GM19043 (cell line): ENCODE results near the gene DRC7.
"Not testable (repeated sequence)": the region's sequence is repeated elsewhere in the genome, so short reads cannot be mapped to it uniquely, and the experiment has no call there.

ENCODE experiments used
- ATAC-seq: cut with Tn5 transposase; IDR thresholded peaks from one replicate; pipeline ENCODE4 v1.9.1; 2021; ENCODE audit warnings: low read depth; ENCODE audit not compliant: unreplicated experiment

DRC7 gene

DNA sequence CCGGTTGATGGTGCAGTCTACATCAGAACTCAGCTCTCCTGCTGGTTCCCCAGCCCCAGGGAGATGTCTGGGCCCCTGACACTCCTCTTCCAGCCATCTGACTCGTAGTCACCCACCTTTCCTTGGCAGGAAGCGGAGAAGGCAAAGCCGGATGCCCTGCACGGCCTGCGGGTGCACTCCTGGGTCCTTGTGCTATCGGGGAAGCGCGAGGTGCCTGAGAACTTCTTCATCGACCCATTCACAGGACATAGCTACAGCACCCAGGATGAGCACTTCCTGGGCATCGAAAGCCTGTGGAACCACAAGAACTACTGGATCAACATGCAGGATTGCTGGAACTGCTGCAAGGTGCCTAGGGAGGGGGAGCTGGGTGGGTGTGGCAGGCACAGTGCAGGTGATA lies 12.7 kb downstream of the DRC7 start:
- no peak for ATAC-seq

DNA sequence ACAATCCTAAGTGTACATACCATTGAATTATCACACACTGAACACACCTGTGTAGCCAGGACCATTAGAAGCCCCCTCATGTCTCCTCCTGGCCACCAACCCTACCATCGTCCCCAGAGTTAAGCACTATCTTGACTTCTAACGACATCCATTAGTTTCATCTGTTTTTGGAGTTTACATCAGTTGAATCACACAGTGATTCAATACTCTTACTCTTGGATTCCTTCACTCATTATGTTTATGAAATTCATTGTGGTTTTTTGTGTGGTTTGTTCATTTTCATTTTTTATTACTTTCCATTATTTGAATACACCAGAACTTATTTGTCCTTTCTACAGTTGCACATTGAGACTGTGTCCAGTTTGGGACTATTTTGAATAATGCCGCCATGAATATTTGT lies 13.6 kb downstream of the DRC7 start:
- no peak for ATAC-seq

DNA sequence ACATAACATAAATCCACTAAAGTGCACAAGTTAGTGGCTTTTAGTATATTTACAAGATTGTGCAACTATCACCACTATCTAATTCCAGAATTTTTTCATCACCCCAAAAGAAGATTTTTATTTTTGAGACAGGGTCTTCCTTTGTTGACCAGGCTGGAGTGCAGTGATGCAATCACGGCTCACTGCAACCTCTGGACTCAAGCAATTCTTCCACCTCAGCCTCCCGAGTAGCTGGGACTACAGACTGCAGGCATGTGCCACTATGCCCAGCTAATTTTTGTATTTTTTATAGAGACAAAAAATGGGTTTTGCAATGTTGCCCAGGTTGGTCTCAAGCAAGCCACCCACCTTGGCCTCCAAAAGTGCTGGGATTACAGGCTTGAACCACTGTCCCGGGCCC lies 15.1 kb downstream of the DRC7 start:
- no peak for ATAC-seq

DNA sequence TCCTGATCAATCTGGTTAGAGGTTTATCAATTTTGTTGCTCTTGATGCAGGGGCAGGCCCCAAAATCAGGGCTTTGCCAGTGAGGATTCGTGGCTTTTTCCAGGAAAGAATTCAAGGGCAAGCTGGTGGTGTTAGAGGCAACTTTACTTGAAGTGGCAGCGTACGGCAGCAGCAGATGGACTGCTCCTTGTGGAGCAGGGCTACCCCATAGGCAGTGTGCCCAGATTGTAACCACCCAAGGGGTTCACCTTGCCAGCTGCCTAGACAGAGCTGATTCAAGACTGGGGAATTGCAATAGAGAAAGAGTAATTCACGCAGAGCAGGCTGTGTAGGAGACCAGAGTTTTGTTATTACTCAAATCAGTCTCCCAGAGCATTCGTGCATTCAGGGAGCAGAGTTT lies 16.7 kb downstream of the DRC7 start:
- no peak for ATAC-seq

DNA sequence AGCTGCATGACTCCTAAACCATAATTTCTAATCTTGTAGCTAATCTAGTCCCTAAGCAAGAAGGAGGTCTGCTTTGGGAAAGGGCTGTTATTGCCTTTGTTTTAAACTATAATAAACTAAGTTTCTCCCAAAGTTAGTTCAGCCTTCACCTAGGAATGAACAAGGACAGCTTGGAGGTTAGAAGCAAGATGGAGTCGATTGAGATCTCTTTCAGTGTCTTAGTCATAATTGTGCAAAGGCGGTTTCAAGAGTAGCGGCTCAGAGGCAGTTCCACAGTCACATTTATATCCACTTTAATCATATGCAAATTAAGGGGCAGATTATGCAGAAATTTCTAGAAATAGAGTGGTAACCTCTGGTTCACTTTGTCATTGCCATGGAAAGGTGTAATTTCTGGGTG lies 17.4 kb downstream of the DRC7 start:
- no peak for ATAC-seq

DNA sequence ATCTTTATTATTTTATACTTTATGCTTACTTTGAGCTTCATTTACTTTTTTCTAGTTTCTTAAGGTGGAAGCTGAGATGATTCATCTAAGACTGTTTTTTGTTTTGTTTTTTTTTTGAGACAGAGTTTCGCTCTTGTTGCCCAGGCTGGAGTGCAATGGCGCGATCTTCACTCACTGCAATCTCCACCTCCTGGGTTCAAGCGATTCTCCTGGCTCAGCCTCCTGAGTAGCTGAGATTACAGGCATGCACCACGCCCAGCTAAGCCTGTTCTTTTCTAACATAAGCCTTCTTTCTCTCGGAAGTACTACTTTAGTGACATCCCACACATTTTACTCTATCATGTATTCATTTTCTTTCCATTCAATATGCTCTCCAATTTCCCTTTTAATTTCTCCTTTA lies 18.0 kb downstream of the DRC7 start:
- ATAC-seq = not testable (repeated sequence)

DNA sequence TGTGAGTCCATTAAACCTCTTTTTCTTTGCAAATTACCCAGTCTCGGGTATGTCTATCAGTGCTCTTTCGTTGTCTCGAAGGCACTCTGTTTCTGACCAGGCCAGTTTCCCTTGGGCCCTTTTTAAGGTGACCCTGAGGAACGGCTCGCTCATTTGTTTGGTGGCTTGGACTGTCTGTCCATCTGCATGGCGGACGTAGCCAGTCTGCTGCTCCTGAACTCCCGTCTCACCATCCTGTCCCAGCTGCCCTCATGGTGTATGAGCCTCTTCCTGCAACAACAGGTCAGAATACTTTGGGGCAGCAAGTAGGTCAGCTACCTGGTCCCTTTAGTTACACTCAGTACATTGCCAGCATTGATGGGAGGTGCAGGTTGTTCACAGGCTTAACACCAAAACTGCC lies 19.0 kb downstream of the DRC7 start:
- no peak for ATAC-seq

DNA sequence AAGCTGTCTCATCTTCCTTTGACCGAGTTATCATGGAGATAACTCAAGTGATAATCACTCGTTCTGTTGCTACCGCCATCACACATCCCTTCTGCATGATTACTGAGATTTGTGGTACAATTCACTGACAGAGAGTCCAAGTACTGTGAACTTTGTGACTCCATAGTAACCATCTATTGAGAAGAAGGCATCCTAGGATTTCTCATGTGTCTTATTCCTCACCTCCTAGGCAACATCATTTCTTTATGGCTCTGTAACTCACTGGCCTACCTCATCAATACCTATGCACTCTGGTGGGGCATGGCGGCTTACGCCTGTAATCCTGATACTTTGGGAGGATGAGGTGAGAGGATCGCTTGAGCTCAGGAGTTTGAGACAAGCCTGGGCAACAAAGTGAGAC lies 19.4 kb downstream of the DRC7 start:
- no peak for ATAC-seq

DNA sequence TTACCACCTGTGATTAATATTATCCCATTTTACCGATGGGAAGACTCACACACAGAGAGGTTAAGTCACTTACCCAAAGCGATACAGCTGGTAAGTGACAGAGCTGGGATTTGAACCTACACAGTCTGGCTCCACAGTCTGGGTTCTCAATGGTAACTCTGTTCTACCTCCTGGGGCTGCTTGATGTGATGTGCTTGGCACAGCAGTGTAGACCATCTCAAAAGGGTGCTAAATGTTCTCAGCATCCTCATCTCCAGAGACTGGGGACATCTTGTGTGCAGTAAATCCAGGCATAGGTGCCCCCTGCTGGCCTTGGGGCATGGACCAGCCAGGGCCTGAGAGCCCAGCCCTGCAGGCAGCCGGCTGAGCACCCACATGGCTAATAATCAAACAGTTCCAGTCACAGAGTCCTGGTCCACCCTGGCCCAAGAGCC lies 25.6 kb downstream of the DRC7 start:
- ATAC-seq = no peak

DNA sequence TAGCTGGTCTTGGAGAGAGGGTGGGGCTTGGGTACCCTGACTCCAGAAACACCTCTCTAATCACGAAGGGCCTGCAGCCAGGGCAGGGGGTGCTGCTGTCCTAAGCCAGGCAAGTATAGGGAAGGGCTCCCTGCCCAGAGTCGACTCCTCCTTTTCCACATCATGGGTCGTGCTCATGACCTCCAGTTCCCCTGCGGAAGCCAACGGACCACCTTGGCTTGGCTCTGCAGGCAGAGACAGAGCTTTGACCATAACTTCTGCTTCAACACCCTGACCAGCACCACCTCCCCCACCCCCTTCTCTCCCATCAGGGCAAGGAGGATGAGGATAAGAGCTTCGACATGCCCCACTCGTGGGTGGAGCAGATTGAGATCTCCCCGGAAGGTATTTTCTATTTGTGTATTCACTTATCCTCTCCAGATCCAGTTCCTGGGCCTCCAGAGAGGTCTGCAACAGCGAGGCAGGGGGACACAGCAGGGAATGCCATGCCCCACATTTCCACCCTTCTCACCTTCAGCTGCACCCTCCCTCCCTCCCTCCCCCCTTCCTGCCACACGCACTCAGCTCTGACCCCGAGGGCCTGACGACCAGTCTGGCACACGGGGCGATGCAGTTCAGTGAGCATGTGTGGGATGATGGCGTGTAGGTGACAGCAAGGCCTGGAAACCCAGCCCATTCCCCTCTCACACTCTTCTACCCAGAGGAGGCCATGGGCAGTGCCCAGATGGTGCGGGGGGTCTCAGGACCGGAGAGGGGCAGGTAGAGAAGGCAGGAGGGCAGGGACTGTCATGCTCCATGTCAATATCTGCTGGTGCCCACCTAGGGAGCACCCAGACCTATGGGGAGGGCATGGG lies 27.0 kb downstream of the DRC7 start:
- no peak for ATAC-seq

DNA sequence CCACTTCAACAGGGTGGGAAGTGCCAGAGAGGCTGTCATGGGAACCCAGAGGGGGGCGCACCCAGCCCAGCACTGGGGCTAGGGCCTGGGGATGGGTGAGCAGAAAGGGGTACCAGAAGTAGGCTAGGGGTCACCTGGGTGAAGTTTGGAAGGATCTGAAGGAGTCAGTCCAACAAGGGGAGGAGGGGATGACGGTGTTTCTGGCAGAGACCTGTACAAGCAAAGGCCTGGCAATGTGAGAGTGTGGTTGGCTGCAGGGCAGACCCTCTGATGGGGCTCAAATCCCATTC lies 27.5 kb downstream of the DRC7 start:
- no peak for ATAC-seq

DNA sequence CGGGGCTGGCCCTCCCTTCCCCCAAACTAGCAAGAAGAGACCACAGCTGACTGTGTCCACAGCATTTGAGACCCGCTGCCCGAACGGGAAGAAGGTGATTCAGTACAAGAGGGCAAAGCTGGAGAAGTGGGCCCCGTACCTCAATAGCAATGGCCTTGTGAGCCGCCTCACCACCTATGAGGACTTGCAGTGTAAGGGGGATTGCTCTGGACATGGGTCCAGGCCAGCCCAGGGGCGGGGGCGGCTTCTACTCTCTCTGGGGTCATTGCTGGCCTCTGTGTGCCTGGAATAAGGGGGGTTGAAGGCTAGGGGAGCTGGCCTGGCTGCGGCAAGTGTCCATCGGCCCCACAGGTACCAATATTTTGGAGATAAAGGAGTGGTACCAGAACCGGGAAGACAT lies 28.0 kb downstream of the DRC7 start:
- ATAC-seq = no peak

DNA sequence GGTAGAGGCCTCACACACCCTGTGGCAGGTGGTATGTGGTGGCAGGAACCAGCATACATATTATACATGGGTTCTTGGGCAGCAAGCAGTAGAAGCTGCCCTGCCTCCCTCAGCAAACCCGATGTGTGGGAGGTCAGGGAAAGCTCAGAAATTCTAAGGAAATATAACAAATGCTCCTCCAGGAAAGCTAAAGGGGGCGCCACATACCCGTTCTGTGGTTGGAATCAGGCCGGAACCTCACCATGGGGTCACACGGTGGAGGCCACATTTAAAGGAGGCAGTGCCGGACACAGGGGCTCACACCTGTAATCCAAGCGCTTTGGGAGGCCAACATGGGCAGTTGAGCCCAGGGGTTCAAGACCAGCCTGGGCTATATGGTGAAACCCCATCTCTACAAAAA lies 28.6 kb downstream of the DRC7 start:
- ATAC-seq = no peak

DNA sequence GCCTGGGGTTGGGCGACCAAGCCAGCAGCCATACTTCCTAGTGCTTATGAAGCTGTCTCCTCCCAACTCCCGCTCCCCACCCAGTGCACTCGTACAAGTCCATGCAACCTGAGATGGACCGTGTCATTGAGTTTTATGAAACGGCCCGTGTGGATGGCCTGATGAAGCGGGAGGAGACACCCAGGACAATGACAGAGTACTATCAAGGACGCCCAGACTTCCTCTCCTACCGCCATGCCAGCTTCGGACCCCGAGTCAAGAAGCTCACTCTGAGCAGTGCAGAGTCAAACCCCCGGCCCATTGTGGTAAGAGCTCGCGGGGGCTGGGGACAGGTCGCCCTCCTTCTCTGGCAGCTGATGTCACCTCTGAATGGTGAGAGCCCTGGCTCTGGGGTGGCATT lies 29.9 kb downstream of the DRC7 start:
- no peak for ATAC-seq

DNA sequence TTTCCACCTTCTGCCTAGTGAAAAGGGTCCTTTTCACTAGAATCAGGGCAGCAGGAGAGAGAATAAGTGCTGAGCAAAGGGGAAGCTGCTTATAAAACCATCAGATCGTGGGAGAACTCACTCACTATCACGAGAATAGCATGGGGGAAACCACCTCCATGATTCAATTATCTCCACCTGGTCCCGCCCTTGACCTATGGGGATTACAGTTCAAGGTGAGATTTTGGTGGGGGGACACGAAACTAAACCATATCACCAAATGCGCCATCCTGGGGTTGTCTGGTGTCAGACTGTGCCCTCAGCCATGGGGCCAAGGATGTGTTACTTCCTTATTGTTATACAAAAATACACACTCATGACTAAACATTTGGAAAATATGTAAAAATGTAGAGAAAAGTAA lies 30.5 kb downstream of the DRC7 start:
- no peak for ATAC-seq

DNA sequence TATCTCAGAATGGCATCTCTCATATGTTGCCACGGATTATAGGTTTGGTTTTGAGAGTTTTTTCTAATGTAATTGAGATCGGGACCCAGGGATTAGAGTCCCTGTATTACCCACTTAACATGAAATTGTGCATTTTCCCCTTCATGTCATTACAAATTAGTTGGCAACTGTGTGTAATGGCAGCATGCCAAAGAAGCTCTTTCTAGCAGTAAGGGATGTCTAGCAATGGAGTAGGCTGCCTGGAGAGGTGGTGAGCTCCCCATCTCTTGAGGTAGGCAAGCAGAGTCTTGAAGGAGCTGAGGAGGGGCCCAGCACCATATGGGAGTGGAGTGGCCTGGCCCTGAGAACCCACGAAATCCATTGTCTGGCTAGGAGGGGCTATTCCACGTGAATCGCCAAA lies 30.9 kb downstream of the DRC7 start:
- no peak for ATAC-seq

DNA sequence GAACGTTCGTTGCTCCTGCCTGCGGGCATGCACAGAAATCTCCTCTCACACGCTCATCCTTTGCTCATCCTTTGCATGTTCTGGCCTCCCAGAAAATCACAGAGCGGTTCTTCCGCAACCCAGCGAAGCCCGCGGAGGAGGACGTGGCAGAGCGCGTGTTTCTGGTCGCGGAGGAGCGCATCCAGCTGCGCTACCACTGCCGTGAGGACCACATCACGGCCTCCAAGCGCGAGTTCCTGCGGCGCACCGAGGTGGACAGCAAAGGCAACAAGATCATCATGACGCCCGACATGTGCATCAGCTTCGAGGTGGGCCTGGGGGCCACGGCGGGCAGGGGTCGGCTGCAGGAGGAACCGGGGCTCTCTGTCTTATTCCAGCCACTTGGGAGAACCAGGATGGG lies 31.4 kb downstream of the DRC7 start:
- ATAC-seq = no peak

DNA sequence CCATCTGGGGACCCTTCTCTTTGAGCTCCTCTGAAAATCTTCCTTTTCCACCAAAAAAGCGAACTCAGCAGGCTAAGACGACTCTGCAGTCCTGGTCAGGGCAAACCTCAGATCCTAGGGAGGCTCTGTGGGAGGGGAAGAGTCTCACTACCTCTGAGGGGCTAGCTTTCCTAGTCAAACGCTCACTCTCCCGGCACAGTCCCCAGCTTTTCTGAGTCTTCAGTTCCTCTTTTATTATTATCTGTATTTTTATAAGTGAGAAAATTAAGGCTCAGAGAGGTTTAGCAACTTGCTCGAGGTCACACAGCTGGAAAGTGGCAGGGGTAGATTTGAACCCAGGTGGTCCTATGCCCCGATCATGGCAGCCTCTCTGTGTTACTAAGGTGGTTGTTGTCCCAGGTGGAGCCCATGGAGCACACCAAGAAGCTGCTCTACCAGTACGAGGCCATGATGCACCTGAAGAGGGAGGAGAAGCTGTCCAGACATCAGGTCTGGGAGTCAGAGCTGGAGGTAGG lies 31.9 kb downstream of the DRC7 start:
- no peak for ATAC-seq

DNA sequence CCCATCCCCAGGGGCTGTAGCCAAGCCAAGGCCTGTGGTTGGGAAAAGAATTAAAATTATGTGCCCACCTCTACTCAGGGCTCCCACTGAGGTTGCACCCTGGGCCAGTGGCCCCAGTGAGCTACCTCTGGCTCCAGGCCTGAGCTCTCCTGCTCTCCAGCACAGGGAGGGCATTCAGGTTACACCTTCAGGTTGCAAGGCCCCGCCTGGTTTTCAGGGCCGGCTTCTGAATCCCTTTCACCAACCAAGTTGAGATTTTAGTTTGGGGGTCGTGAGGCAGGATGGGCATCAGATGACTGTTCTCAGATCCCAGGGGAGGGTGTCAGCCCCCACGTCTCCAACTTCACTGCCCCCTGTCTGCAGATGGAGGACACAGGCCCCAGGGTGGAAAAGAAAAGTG lies 33.0 kb downstream of the DRC7 start:
- ATAC-seq = no peak

DNA sequence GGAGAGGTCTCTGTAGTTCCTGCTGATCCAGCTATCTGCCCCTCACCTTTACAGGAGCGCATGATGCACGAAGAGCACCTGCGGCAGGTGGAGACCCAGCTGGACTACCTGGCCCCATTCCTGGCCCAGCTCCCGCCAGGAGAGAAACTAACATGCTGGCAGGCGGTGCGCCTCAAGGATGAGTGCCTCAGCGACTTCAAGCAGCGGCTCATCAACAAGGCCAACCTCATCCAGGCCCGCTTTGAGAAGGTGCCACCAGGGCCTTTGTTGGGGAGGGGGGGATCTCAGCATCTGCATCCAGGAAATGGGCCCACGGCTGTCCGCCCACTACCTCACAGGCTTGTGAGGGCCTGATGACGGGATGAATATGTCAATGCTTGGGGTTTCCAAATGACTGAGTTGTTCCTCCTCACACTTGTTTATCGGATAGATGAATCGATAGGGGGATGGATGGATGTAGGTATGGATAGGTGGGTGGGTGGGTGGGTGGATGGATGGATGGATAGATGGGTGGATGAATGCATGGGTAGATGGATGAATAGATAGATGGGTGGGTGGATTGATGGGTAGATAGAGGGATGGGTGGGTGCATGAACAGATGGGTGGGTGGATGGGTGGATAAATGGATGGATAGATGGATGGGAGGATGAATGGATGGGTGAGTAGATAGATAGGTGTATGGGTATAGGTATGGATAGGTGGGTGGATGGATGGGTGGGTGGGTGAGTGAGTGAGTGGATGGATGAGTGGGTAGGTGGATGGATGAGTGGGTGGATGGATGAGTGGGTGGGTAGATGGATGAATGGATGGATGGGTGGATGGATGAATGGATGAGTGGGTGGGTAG lies 34.0 kb downstream of the DRC7 start:
- no peak for ATAC-seq

DNA sequence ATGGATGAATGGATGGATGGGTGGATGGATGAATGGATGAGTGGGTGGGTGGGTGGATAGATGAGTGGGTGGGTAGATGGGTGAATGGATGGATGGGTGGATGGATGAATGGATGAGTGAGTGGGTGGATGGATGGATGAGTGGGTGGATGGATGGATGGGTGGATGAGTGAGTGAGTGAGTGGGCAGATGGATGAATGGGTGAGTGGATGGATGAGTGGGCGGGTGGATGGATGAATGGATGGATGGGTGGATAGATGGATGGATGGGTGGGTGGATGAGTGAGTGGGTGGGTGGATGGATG lies 34.5 kb downstream of the DRC7 start:
- ATAC-seq = no peak

DNA sequence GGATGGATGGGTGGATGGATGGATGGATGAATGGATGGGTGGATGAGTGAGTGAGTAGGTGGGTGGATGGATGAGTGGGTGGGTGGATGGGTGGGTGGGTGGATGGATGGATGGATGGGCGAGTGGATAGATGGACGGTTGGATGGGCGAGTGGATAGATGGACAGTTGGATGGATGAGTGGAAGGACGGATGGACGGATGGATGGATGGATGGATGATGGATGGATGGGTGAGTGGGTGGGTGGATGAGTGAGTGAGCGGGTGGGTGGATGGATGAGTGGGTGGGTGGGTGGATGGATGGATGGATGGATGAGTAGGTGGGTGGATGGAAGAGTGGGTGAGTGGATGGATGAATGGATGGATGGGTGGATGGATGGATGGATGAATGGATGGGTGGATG lies 35.2 kb downstream of the DRC7 start:
- ATAC-seq = not testable (repeated sequence)
